ENCODE results near the gene TERB2. TPM values are rescaled to one million over a fixed set of nuclear protein-coding genes. Genes with fewer than 3 reads are reported as not detected.

Gene TERB2
- total RNA-seq, 6 donors from 2014 or later: not detected

- no peak for TF ChIP-seq CTCF (IDR thresholded peaks at IDR 0.05)
- no peak for TF ChIP-seq EP300 (IDR thresholded peaks at IDR 0.05)
- no peak for TF ChIP-seq POLR2AphosphoS5 (IDR thresholded peaks at IDR 0.05)
- no peak for TF ChIP-seq POLR2A (IDR thresholded peaks at IDR 0.05)
- Histone ChIP-seq H3K4me3 (no peak overlapping the region), H3K27me3 (no peaks in the 10 kb centered on the region), H3K4me1 (peaks cover 7 to 18% (median 11%) of the 10 kb centered on the region in 4 donors), H3K36me3 (no peaks in the 10 kb centered on the region), H3K27ac (no peak overlapping the region), H3K9me3 (no peaks in the 10 kb centered on the region)
- ATAC-seq (ENCODE audit: low FRiP score in 2 of 2) (no peak), DNase-seq (no peak)
- WGBS, 2 donors: 91 to 94% methylated on average over 4 of the region's 4 CpGs
Observed at GRCh38 chr15:45027220-45027619, 70.7 kb downstream of the TERB2 start.

Small RNA genes lying within 50 kb of the gene (small RNA-seq; reads per million reads assigned to genes)
- 0 reads per million in 4 donors for gene RNU1-78P
- gene RNU6-1108P: 0 reads per million in 4 donors
- gene RNU6-1332P: 0 reads per million in 4 donors
- 0 reads per million in 4 donors for gene RNU6-966P

Other genes starting within 250 kb of the TERB2 start
- gene PATL2, start 245.4 kb upstream of the TERB2 start, total RNA-seq: 10 to 100 TPM in 2 of 6 donors, 1 to 10 TPM in 4; 2.6 to 30.4 (median 7.8) TPM
- gene B2M, start 245.2 kb upstream of the TERB2 start, total RNA-seq: 1,000 to 10,000 TPM in 5 of 6 donors, 100 to 1,000 TPM in 1; 963 to 7,115 (median 3,598) TPM
- gene TRIM69, start 220.2 kb upstream of the TERB2 start, total RNA-seq: 10 to 100 TPM; 10.3 to 29.3 (median 18.3) TPM
- 10 to 100 TPM in 3 of 6 donors, 1 to 10 TPM in 3; 4.6 to 11.5 (median 9.3) TPM for gene SORD, start 66.5 kb downstream of the TERB2 start, total RNA-seq
- 10 to 100 TPM in 1 of 6 donors, 1 to 10 TPM in 5; 2.7 to 27.2 (median 6.7) TPM for gene DUOX2, start 157.5 kb downstream of the TERB2 start, total RNA-seq
- under 1 TPM in 1 of 6 donors, not detected in 5; 0.13 TPM for gene DUOXA2, start 157.6 kb downstream of the TERB2 start, total RNA-seq
- gene DUOXA1, start 173.2 kb downstream of the TERB2 start, total RNA-seq: 100 to 1,000 TPM in 5 of 6 donors, 10 to 100 TPM in 1; 84.2 to 530 (median 181) TPM
- gene DUOX1, start 173.3 kb downstream of the TERB2 start, total RNA-seq: 1,000 to 10,000 TPM in 1 of 6 donors, 100 to 1,000 TPM in 5; 215 to 1,314 (median 495) TPM
- 1 to 10 TPM; 1.4 to 8.0 (median 5.1) TPM for gene SHF, start 231.3 kb downstream of the TERB2 start, total RNA-seq

Measured in upper lobe of left lung (tissue), 6 donors.